HG03469 (cell line): ENCODE data around the gene JUND.
A peak's percentile ranks its signal among the peaks of the same experiment; 100 is the strongest.
"Not testable (repeated sequence)": the region's sequence is repeated elsewhere in the genome, so short reads cannot be mapped to it uniquely, and the experiment has no call there.

Source experiments
- ATAC-seq: cut with Tn5 transposase; IDR thresholded peaks from one replicate; pipeline ENCODE4 v1.9.1; 2021; ENCODE audit warnings: mild to moderate bottlenecking, moderate library complexity, moderate number of reproducible peaks; ENCODE audit not compliant: unreplicated experiment

The JUND gene

DNA sequence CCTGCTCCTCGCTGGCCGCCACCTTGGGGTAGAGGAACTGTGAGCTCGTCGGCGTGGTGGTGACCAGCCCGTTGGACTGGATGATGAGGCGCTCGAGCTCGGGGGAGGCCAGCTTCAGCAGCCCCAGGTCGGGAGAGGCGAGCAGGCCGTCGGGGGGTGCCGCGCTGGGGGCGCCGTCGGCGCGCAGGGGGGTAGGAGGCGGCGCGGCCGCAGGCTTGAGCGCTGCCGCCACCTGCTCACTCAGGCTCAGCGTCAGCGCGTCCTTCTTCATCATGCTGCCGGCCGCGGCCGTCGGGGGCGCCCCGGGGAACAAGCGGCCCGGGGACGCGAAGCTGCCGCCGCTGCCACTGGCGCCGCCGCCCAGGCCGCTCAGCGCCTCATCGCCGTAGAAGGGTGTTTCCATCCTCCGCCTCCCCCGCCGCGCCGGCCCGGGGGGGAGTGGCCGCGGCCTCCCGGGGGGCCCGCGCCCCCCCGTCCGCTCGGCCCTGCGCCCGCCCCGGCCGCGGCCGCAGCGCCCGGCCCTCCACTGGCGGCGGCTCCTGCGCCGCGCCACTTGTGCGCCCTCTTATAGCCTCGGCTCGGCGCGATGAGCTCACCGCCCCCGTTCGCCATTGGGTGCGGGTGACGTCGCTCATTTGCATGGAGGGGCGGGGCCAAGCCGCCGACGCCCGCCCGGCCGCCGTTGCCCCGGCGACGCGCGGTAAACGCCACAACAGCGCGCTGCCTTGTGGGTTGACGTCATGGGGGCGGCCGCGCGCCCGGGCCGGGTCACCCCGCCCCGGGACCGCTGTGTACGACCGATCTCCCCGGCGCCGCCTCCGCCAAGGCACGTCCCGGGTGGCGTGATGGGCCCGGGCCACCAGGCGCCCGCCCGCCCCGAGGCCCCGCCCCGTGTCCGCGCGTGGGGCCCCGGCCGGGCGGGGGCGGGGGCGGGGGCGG lies at the start of gene JUND:
TSS of gene JUND (minus strand) at position 541 of the 939 bp plus-strand sequence. CDS start at position 403, 138 bp downstream.
- peak; percentile 47 for ATAC-seq

DNA sequence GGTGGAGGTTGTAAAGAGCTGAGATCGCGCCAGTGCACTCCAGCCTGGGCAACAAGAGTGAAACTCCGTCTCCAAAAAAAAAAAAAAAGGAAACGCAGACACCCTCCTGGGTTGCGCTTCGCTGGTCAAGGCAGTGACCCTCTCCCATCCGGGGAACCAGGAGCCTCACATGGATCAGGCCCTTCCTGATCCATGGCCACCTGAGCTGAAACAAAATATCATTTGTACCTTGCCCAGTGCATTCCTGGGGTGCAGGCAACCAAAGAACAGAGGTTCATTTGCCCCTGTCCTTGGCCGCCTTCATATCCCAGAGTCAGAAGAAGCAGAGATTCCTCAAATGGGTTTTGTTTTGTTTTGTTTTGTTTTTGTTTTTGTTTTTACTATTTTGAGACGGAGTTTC lies 49.4 kb upstream of the JUND start:
- no peak for ATAC-seq

DNA sequence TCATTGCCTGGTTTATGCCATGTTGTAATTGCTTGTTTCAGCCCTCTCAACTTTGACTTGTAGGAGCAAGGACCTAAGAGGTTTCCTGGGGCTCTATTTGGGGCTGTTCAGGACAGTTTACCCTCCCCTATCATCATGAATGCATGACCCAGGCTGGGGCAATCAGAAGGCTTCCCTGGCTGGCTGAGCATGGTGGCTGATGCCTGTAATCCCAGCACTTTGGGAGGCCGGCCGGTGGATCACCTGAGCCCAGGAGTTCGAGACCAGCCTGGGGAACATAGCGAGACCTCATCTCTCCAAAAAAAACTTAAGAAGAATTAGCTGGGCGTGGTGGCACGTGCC lies 47.6 kb upstream of the JUND start:
- ATAC-seq = no peak

DNA sequence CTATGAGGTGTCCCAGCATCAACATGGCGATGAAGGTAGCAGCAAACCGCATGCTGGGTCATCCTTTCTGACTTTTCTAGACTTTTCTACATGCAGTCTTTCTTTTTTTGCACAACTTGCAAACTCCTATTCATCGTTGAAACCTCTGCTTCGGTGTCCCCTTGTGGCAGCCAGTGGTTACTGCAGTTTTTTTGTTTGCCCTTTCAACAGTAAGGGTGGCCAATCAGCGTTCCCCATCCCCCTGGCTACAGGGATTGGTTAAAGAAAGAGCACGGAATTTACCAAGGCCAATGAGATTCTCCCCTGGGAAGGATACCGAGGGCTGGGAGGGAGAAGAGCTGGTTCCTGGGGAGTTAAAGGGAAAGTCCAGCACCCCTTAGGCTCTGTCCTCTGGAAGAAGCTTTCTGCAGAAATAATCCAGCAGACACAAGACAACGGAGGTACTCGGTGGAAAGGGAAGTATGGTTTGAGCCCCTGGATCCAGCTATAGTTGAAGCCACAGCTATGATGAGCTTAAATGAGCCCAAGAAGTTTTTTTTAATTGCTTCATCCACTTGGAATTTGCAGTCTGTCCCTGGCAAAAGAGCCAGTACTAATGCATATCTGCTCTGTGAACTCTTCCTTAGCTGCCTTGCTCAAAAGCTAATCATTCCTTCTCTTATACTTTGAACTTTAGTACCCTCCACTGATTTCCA lies 47.1 kb upstream of the JUND start:
- ATAC-seq = peak; percentile 69

DNA sequence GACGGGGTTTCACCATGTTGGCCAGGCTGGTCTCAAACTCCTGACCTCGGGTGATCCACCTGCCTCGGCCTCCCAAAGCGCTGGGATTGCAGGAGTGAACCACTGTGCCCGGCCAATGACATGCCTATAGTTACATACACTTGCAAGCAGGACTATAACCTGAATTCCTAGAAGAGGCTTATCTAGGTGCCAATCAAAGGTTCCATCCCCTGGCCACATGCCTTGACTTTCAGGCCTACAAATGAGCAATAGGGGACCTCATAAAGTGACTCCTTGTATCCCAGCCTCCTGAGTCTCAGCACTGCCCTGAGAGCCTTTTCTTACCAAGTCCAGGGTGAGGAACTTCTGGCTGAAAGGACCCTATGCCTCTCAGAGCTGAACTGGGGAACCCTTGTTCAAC lies 45.4 kb upstream of the JUND start:
- ATAC-seq = no peak

DNA sequence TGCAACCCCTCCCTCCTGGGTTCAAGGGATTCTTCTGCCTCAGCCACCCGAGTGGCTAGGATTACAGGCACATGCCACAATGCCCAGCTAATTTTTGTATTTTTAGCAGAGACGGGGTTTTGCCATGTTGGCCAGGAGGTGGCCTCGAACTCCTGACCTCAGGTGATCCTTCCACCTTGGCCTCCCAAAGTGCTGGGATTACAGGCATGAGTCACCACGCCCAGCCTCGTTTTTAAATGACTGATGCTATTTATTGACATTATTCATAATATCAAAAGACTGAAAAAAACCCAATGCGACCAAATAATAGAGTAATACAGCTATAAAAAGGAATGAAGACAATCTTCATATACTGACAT lies 42.9 kb upstream of the JUND start:
- ATAC-seq = not testable (repeated sequence)

DNA sequence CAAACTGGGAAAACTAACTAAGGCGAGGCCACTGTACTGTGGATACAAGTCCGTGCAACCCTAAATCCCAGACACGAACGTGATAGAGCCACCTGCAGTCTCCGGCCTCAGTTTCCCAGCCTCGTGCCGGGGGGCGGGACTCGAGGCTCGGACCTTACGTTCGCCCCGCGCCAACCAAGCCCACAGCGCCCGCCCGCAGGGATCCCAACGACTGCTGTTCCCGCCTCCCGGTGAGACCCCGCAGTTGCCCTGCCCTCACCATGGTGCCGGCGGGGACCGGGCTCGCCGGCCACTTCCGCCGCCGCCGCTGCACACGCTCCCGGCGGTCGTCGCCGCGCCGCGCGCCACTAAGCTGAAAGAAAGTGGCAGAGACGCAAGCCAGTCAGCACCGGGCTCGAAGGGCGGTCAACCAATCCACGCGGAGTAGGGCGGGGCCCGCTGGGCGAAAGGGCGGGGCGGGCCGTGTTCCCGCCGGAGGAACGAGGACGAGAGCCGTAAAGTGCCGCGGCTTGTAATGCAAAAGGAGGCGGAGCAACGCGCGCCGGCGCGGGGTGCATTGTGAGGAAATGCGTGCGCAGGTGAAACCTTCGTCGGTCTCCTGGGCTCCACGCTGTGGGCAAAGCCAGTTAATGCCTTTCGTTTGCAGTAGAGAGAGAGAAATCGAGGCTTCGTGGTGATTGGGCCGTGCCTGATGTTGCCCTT lies 41.5 kb upstream of the JUND start, which contains the start of gene LSM4:
TSS of gene LSM4 (minus strand) at position 318 of the 702 bp plus-strand sequence. CDS start at position 262, 56 bp downstream.
- ATAC-seq = peak; percentile 81

DNA sequence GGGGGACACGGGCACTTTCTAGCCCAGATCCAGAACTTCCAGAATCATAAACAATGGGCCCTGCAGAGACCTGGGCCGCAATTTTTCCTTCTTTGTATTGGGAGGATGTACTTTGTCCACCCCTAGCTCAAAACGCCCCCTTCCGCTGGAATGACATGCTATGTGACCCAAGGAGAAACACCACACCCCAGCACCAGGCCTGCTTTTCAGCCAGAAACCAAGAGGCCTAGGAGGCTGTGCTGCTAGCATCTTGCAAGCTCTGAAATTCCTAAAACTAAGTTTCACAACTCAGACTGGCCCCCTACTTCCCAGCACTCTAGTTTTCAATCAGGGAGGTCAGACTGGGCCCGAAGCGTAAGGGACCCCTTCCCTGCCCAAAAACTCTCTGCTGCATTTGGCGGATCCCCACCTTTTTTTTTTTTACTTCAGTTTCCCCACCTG lies 40.9 kb upstream of the JUND start:
- ATAC-seq = no peak

DNA sequence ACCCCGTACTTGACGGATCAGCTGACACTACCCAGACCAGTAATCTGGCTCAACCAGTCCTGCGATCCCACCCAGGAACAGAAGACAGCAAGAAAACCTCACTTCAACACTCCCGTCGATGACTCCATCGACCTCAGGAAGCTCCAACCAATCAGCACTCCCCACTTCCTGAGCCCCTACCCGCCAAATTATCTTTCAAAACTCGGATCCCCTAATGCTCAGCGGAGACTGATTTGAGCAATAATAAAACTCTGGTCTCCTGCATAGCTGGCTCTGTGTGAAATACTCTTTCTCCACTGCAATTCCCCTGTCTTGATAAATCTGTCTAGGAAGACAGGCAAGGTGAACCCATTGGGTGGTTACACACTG lies 40.3 kb upstream of the JUND start:
- no peak for ATAC-seq

DNA sequence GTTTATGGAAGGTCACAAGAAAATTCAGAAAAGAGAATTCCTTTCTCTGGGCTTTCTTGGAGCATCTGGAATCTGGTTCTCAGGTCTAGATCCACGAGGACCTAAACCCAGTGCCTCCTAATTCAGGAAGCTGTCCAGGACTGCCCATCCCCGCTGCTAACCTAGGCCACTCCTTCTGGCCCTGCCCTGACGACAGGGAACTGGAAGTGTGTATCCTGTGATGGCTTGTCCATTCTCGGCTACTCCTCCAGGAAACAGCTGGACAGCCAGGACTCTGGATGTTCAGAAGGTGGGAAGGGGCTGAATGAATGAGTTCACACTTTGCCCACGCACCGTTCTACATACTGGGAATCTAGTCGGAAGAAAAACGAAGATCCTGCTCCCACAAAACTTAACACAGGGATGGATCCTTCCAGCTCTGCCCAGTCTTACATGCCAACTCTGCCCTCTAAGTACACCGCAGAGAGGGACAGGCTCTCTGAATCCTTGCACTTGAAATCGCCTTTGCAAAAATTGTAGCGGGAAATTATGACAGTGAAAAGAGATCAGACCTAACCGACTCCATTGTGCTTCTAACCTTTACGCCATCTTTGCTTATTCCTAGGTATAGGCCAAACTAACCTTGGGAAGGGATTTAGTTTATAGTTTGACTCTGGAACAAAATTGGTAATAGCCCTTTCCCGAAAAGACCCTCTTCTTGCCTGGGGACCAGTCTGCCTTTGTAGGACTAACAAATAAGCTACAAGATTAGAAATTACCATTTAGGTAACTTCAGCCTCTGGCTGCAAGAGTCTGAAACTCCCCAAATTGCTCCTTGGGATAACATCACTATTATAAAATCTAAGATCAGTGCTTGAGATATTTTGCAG lies 39.7 kb upstream of the JUND start:
- ATAC-seq = no peak

DNA sequence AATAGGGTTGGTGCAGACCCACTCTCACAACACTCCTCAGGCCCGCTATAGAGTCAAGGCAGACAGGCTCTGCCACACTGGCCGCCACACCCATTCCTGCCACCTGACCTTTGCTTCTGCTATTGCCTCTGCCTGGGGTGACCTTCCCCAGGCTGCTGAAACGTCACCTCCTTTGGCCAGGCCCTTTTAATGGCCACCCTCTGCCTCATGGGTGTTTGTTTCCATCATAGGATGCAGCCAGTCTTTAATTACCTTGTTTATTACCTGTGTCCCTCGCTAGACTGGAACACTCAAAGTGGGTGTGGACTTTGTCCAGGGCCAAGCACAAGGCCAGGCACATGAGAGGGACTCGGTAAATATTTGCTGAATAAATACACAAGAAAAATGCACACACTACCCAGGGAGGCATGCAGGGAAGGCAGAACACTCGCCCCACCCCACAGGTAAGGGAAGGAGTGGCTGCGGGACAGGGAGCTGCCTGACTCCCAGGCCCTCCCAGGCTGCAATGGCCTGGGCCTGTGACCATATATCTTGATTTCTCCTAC lies 38.2 kb upstream of the JUND start:
- no peak for ATAC-seq

DNA sequence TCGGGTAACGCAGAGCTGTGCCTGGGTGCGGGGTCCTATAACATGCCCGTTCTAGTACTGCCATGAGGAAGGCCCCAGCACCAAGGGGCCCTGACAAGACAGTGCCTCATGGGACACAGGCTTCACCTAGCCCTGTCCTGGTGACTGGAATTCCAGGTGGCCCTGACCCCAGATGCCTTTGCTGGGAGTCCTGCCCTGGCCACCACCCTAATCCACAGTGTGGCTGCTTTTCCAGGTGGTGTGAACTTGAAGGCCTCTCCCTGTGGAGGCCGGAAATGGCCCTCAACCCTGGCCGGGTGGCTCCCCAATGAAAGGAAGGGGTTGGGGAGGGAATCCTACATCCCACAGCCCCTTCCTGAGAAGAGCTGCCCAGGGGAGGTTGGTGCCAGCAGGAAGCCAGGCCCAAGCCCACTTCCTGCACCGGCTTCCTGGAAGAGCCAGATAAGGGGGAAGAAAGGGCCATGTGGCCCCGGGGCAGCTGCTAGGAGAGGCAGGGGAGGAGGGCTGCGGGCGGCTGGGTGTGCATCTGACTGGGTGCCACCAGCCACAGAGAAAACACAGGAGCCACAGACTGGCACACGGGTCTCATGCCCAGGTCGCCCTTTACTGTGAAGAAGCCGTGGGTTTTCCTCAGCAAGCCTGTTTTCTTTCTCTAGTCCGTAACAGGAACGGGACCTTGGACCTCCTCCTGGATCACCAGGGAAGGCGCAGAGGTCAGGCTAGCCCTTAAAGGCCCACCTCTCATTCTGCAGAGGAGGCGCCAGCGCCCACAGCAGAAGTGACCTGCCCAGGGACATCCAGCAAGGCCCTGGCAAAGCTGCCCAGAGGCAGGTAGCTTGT lies 36.8 kb upstream of the JUND start:
- no peak for ATAC-seq

DNA sequence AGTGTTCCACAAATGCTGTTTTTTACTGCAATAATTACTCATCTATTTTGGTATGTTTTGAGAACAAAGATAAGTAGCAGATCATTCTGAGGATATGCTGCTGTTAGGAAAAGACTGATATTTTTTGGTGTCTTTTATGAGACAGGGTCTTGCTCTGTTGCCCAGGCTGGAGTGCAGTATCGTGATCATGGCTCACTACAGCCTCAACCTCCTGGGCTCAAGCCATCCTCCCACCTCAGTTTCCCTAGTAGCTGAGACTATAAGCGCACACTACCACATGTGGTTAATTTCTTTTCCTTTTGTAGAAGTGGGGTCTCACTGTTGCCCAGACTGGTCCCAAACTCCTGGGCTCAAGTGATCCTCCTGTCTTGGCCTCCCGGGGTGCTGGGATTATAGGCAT lies 32.0 kb upstream of the JUND start:
- no peak for ATAC-seq

DNA sequence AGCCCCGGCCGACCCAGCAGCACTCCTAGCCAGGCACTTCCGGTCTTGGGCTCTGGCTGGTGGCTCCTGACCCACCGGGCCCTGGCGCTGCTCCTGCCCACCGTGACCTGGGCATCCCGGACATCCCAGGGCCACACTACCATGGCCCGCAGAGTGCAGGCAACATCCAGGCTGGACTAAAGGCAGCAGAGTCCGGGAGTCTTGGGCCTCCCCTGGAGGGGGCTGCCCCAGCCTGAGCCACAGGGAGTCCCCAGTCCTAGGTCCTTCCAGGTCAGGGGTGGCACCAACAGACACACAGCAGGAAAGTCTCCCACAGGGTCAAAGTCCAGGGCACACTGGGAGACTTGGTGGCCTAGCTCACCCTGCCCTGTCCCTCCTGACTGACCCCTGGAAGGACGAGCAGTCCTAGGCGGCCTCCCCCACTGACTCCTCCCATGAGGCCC lies 30.7 kb upstream of the JUND start:
- no peak for ATAC-seq

DNA sequence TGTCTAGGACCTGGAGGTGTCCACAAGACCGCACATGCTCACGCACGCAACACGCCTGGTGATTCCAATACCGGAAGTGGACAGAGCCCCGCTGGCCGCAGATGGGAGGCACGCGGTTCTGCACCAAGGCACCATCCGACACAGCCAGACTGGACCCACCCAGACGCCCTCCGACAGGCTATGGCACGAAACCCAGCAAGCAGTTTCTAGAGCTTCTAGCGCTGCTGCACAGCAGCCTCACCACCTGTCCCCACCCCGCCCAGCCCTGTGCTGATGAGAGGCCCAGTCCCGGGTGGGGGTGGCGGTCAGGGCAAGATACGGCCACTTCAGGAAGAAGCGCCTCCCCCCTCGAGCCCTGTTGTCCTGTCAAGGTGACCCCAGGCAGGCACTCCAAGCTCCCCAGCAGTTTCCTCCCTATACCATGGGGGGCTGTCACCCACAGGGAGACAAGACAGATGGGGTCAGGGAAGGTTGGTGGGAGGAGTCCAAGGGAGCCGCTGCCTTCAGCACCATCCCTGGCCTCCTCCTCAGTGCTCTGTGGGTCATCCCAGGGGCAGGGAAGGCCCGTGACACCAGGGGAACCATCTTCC lies 30.2 kb upstream of the JUND start:
- ATAC-seq = no peak

DNA sequence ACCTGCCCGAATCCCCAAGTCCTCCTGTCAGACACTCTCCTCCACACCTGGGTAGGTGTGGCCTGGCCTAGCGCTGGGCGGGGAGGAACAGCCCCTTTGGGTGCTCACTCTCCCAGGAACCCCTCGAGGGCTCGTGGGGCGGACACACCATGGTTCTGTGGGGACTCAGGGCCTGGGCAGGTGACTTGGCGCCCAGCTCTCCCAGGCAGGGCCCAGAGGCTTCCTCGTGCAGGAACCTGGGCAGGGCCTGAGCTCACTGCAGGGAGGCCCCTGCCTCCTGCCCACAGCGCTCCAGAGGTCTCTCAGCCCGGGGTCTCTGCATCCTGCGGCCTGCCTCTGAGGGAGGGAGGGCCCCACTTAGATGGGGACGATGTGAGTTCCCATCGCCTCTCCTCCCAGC lies 29.5 kb upstream of the JUND start:
- ATAC-seq = no peak

DNA sequence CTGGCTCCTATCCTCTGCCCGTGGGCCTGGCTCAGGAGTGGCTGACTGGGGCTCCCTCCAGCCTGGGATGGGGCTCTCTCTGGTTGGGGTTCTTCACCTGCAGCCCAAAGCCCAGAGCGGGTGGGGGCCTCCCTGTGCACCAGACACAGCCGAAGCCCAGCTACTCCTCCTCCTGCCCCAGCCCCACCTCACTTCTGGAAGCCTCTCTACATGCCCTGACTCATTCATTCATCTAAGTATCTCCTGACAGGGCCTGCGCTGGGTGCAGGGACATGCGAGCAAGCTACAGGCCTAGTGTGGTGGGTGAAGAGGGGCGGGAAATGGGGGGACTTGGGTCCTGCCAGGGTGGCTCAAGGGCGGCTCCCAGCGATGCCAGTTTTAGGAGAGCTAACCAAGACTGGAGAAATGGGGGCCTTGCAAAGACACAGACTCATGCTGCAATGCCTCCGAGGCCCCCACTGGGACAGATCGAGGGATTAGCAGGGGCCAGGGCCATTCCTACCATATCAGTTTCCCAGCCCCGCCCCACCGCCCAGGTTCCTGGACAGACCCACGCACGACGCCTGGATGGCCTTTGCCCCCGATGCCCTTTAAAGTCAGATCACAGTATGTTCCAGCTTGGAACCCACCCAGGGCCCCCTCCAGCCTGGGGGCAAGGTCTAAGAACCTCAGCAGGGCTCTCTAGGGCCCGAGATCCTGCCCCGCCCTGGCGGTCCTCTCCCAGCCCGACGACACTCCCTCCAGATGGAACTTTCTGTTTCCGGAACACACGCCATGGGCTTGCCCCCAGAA lies 28.9 kb upstream of the JUND start:
- ATAC-seq = no peak

DNA sequence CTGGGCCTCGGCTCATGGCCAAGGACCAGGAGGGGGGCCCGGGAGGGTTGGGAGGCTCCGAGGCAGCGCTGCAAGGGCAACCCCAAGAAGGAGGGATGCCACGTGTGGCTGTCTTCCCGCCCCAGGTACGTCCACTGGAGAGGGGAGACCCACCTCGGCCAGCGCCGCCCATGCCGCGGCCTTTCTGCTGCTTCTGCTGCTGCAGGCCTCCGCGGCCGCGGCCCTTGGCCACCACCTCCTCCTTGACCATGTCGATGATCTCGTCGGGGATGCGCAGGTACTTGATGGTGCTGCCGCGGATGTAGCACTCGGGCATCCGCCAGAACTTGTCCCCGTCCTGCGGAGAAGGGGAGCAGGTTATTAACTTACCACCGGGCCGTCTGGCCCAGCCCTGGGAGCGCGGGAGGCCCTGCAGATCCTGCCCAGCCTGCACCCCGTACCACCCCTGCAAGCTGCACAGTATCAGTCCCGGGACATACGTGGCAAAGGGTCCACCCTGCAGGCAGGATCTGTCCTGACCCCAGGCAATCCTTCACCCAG lies 28.2 kb upstream of the JUND start:
- ATAC-seq = no peak
